ENCODE measurements around the gene ERCC1. TPM values are rescaled to one million over a fixed set of nuclear protein-coding genes. Genes with fewer than 3 reads are reported as not detected.

Gene ERCC1
- total RNA-seq, 1 experiment from 2014 or later: 62.4 TPM

- Histone ChIP-seq H2AFZ (ENCODE audit: low read length) (peak within 1 kb of the TSS; percentile 27), H2BK12ac (ENCODE audit: insufficient read length, low read depth, low read length) (peak within 1 kb of the TSS; percentile 93), H3K27me3 (ENCODE audit: insufficient read depth, low read length) (no peaks in the 10 kb centered on the region; the same call in 1 of the 2 replicates), H3K18ac (ENCODE audit: insufficient read length, low read depth, low read length) (peak within 1 kb of the TSS; percentile 99), H3K27ac (ENCODE audit: insufficient read length, low read depth, low read length) (no peak within 1 kb of the TSS), H3K23ac (ENCODE audit: insufficient read length, low read depth, low read length) (no peak within 1 kb of the TSS), H3K4ac (ENCODE audit: low read depth, low read length) (peak within 1 kb of the TSS; percentile 87; the same call in 1 of the 2 replicates), H3K9me3 (ENCODE audit: control insufficient read depth, low read depth, low read length) (no peaks in the 10 kb centered on the region), H3K23me2 (ENCODE audit: insufficient read length, low read depth, low read length, poor library complexity, severe bottlenecking) (peaks cover 19% of the 10 kb centered on the region), H4K91ac (ENCODE audit: insufficient read length, low read depth, low read length) (no peak within 1 kb of the TSS), H2BK120ac (ENCODE audit: low read depth, low read length, poor library complexity, severe bottlenecking) (peak within 1 kb of the TSS; percentile 84), H3K56ac (ENCODE audit: insufficient read length, low read depth, low read length) (no peak within 1 kb of the TSS), H4K5ac (ENCODE audit: insufficient read length, low read depth, low read length) (no peak within 1 kb of the TSS), H3K9ac (ENCODE audit: extremely low read depth, insufficient read length, low read length) (peak within 1 kb of the TSS; percentile 45), H3K4me2 (ENCODE audit: insufficient read depth, insufficient read length, low read length) (peak within 1 kb of the TSS; percentile 84), H2BK20ac (ENCODE audit: low read depth, low read length, poor library complexity, severe bottlenecking) (peak within 1 kb of the TSS; percentile 95), H3K79me2 (ENCODE audit: insufficient read depth, low read length) (no peaks in the 10 kb centered on the region), H2AK5ac (ENCODE audit: insufficient read length, low read length) (no peak within 1 kb of the TSS), H4K20me1 (ENCODE audit: control insufficient read depth, insufficient read depth, insufficient read length) (no peaks in the 10 kb centered on the region), H3K79me1 (ENCODE audit: insufficient read depth, low read depth, low read length, poor library complexity, severe bottlenecking) (no peaks in the 10 kb centered on the region), H2BK5ac (ENCODE audit: insufficient read length, low read length) (no peak within 1 kb of the TSS), H4K8ac (replicated peaks; ENCODE audit: insufficient read length, low read depth, low read length) (no peak within 1 kb of the TSS), H3K4me1 (ENCODE audit: insufficient read depth, low read length) (no peaks in the 10 kb centered on the region), H3T11ph (ENCODE audit: low read length) (peak within 1 kb of the TSS; percentile 89), H2BK15ac (ENCODE audit: low read depth, low read length) (0 out of 2 replicates have a peak within 1 kb of the TSS, but pooled peaks have one; percentile 42), H3K14ac (ENCODE audit: insufficient read depth, low read length) (peak within 1 kb of the TSS; percentile 99)
- Mint-ChIP-seq H3K4me3 (peak within 1 kb of the TSS; percentile 80 to 92), H3K36me3 (ENCODE audit: insufficient read depth in 1 of 3, low read depth in 3 of 3) (peaks cover 0 to 8% (median 0%) of the 10 kb centered on the region in 3 experiments; a peak in 1 of 7 replicates), H3K9me3 (no peaks in the 10 kb centered on the region; a peak in 1 of 5 replicates), H3K27me3 (ENCODE audit: low read depth) (peaks cover 24% of the 10 kb centered on the region), H3K27ac (peak within 1 kb of the TSS; percentile 81 to 98 (median 87); a peak in 5 of 7 replicates), H3K4me1 (peaks cover 18 to 46% of the 10 kb centered on the region in 2 experiments)
- no CpG with 5 or more reads among the region's 56 CpGs for WGBS (ENCODE audit: extremely low coverage, insufficient read length, low lambda C conversion rate)
- TF ChIP-seq, protein P1, sequence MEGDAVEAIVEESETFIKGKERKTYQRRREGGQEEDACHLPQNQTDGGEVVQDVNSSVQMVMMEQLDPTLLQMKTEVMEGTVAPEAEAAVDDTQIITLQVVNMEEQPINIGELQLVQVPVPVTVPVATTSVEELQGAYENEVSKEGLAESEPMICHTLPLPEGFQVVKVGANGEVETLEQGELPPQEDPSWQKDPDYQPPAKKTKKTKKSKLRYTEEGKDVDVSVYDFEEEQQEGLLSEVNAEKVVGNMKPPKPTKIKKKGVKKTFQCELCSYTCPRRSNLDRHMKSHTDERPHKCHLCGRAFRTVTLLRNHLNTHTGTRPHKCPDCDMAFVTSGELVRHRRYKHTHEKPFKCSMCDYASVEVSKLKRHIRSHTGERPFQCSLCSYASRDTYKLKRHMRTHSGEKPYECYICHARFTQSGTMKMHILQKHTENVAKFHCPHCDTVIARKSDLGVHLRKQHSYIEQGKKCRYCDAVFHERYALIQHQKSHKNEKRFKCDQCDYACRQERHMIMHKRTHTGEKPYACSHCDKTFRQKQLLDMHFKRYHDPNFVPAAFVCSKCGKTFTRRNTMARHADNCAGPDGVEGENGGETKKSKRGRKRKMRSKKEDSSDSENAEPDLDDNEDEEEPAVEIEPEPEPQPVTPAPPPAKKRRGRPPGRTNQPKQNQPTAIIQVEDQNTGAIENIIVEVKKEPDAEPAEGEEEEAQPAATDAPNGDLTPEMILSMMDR (conservative IDR thresholded peaks at IDR 0.05): peak; percentile 30; the same call in 2 of the 3 replicates
- peak; percentile 93 for DNase-seq
Measured at GRCh38 chr19:45467456-45468158, 43.9 kb upstream of the ERCC1 start, which contains the start of gene FOSB. Gene FOSB, plus strand, starts transcription at chr19:45467996. Its CDS starts 591 bp downstream, at chr19:45468587.

Measured in H9 (cell line).